Measurements from ENCODE around the gene MRPL16.
A peak's percentile ranks its signal among the peaks of the same experiment; 100 is the strongest.

The MRPL16 gene

GRCh38 chr11:59833602-59834001 is 23.0 kb upstream of the MRPL16 start:
- no peaks in the 10 kb centered on the region for H3K9me3 ChIP-seq (ENCODE audit: low read length)
- H3K27me3 ChIP-seq (ENCODE audit: insufficient read depth, low read length): no peaks in the 10 kb centered on the region
- H4K20me1 ChIP-seq (ENCODE audit: insufficient read depth, low read length): no peaks in the 10 kb centered on the region
- no peak overlapping the region for H3K4me3 ChIP-seq (ENCODE audit: low read depth, low read length, poor library complexity, severe bottlenecking)
- H3K36me3 ChIP-seq (ENCODE audit: insufficient read depth, low read length): no peaks in the 10 kb centered on the region
- H2AFZ ChIP-seq (ENCODE audit: low read length): no peak overlapping the region
- no peaks in the 10 kb centered on the region for H3K79me2 ChIP-seq (ENCODE audit: insufficient read depth, low read length)
- H3K4me1 ChIP-seq (ENCODE audit: insufficient read depth, low read length, severe bottlenecking): no peaks in the 10 kb centered on the region
- no peak overlapping the region for H3K4me2 ChIP-seq (ENCODE audit: low read length)
- H3K9ac ChIP-seq (ENCODE audit: low read length): no peak overlapping the region
- H3F3A ChIP-seq (ENCODE audit: insufficient read depth, low read length): no peaks in the 10 kb centered on the region
- H3K9me2 ChIP-seq (ENCODE audit: low read depth, low read length): no peaks in the 10 kb centered on the region
- TF ChIP-seq EZH2 (IDR thresholded peaks at IDR 0.05; ENCODE audit: borderline replicate concordance, low read length) (no peak), CTCF (IDR thresholded peaks at IDR 0.05; ENCODE audit: low read length) (no peak)
- no peak overlapping the region for H3K27ac ChIP-seq (ENCODE audit: low read depth, low read length, poor library complexity, severe bottlenecking)

DNA sequence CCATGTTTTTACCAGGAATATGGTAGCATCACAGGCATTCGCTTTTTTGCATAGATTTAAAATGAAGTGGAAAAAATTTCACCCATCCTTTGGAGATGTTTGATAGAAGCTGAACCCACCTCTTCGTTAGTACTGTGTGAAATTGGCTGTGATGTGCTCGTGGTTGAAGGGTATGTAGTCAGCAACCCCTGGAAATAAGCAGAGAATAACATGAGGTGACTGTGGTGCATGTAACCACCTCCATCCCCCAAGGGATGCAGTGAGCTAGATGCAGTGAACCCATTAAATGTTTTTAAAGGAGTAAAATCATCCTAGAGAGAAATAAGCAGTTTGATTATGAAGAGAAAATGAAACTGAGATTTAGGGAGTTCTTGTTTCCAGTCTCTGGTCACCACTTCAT is 18.8 kb upstream of the MRPL16 start:
- Histone ChIP-seq H3K9me3 (ENCODE audit: low read length) (no peaks in the 10 kb centered on the region), H3K27ac (ENCODE audit: low read depth, low read length, poor library complexity, severe bottlenecking) (no peak overlapping the region), H3K9me2 (ENCODE audit: low read depth, low read length) (no peaks in the 10 kb centered on the region), H2AFZ (ENCODE audit: low read length) (no peak overlapping the region), H3K4me2 (ENCODE audit: low read length) (no peak overlapping the region), H3K4me3 (ENCODE audit: low read depth, low read length, poor library complexity, severe bottlenecking) (no peak overlapping the region), H3F3A (ENCODE audit: insufficient read depth, low read length) (no peaks in the 10 kb centered on the region), H3K27me3 (ENCODE audit: insufficient read depth, low read length) (no peaks in the 10 kb centered on the region), H4K20me1 (ENCODE audit: insufficient read depth, low read length) (no peaks in the 10 kb centered on the region), H3K79me2 (ENCODE audit: insufficient read depth, low read length) (no peaks in the 10 kb centered on the region), H3K4me1 (ENCODE audit: insufficient read depth, low read length, severe bottlenecking) (no peaks in the 10 kb centered on the region), H3K9ac (ENCODE audit: low read length) (no peak overlapping the region), H3K36me3 (ENCODE audit: insufficient read depth, low read length) (no peaks in the 10 kb centered on the region)
- no peak for TF ChIP-seq EZH2 (IDR thresholded peaks at IDR 0.05; ENCODE audit: borderline replicate concordance, low read length)
- TF ChIP-seq CTCF (IDR thresholded peaks at IDR 0.05; ENCODE audit: low read length): no peak

- Histone ChIP-seq H3K79me2 (ENCODE audit: insufficient read depth, low read length) (no peaks in the 10 kb centered on the region), H3K9me2 (ENCODE audit: low read depth, low read length) (no peaks in the 10 kb centered on the region), H3K4me1 (ENCODE audit: insufficient read depth, low read length, severe bottlenecking) (peaks cover 39% of the 10 kb centered on the region), H3K9me3 (ENCODE audit: low read length) (no peaks in the 10 kb centered on the region), H3K9ac (ENCODE audit: low read length) (no peak overlapping the region), H3K4me3 (ENCODE audit: low read depth, low read length, poor library complexity, severe bottlenecking) (no peak overlapping the region), H3K27ac (ENCODE audit: low read depth, low read length, poor library complexity, severe bottlenecking) (no peak overlapping the region), H4K20me1 (ENCODE audit: insufficient read depth, low read length) (no peaks in the 10 kb centered on the region), H2AFZ (ENCODE audit: low read length) (no peak overlapping the region), H3K27me3 (ENCODE audit: insufficient read depth, low read length) (no peaks in the 10 kb centered on the region), H3K36me3 (ENCODE audit: insufficient read depth, low read length) (no peaks in the 10 kb centered on the region), H3K4me2 (ENCODE audit: low read length) (no peak overlapping the region), H3F3A (ENCODE audit: insufficient read depth, low read length) (no peaks in the 10 kb centered on the region)
- TF ChIP-seq CTCF (IDR thresholded peaks at IDR 0.05; ENCODE audit: low read length): peak; percentile 80
- no peak for TF ChIP-seq EZH2 (IDR thresholded peaks at IDR 0.05; ENCODE audit: borderline replicate concordance, low read length)
Observed at GRCh38 chr11:59822989-59823566, 12.5 kb upstream of the MRPL16 start.

Data from OCI-LY1 (cell line).